GM21786 (cell line): ENCODE results near the gene FCF1.
"Not testable (repeated sequence)": the region's sequence is repeated elsewhere in the genome, so short reads cannot be mapped to it uniquely, and the experiment has no call there.

Experiments
- ATAC-seq: cut with Tn5 transposase; IDR thresholded peaks from one replicate; pipeline ENCODE4 v1.9.1; 2021; ENCODE audit not compliant: unreplicated experiment

FCF1 gene

GRCh38 chr14:74697976-74698375 is 15.0 kb upstream of the FCF1 start:
- ATAC-seq: no peak

GRCh38 chr14:74698465-74698864 is 14.5 kb upstream of the FCF1 start:
- no peak for ATAC-seq

- no peak for ATAC-seq
These were observed 10.7 kb upstream of the FCF1 start for GRCh38 chr14:74702293-74702692.

GRCh38 chr14:74703043-74703442 is 9.9 kb upstream of the FCF1 start:
- ATAC-seq: no peak

GRCh38 chr14:74704656-74705055 is 8.3 kb upstream of the FCF1 start:
- no peak for ATAC-seq

GRCh38 chr14:74705613-74706500 is 7.1 kb upstream of the FCF1 start:
- no peak for ATAC-seq

GRCh38 chr14:74710480-74710879 is 2.5 kb upstream of the FCF1 start:
- no peak for ATAC-seq

- ATAC-seq: no peak
These were observed 1.3 kb upstream of the FCF1 start for GRCh38 chr14:74711651-74712050.

GRCh38 chr14:74713395-74713735 is 421 bp downstream of the FCF1 start:
- ATAC-seq: no peak

GRCh38 chr14:74720526-74720925 is 7.6 kb downstream of the FCF1 start:
- no peak for ATAC-seq

- ATAC-seq: no peak
These were observed 10.2 kb downstream of the FCF1 start for GRCh38 chr14:74723134-74723533.

GRCh38 chr14:74732387-74732786 is 19.4 kb downstream of the FCF1 start:
- no peak for ATAC-seq

GRCh38 chr14:74733221-74733620 is 20.3 kb downstream of the FCF1 start:
- no peak for ATAC-seq

- no peak for ATAC-seq
These were observed 22.2 kb downstream of the FCF1 start for GRCh38 chr14:74735125-74735524.

- ATAC-seq: no peak
These were observed 24.9 kb downstream of the FCF1 start for GRCh38 chr14:74737753-74738325.

- no peak for ATAC-seq
These were observed 26.5 kb downstream of the FCF1 start for GRCh38 chr14:74739293-74740030.

- ATAC-seq: no peak
These were observed 34.3 kb downstream of the FCF1 start for GRCh38 chr14:74747237-74747636.

GRCh38 chr14:74754157-74754556 is 41.2 kb downstream of the FCF1 start:
- ATAC-seq: no peak

- ATAC-seq: no peak
These were observed 42.0 kb downstream of the FCF1 start for GRCh38 chr14:74754899-74755298.

GRCh38 chr14:74756326-74756725 is 43.4 kb downstream of the FCF1 start:
- no peak for ATAC-seq

- ATAC-seq: not testable (repeated sequence)
These were observed 45.6 kb downstream of the FCF1 start for GRCh38 chr14:74758505-74758904.
